ENCODE measurements around the gene ARHGEF33.

Gene ARHGEF33

GRCh38 chr2:38943784-38944183 lies 54.1 kb downstream of the ARHGEF33 start:
- H3K27me3 ChIP-seq (ENCODE audit: control insufficient read depth, insufficient read depth, low read length) = no peaks in the 10 kb centered on the region
- H3K9me3 ChIP-seq (ENCODE audit: control insufficient read depth, insufficient read depth, low read length) = no peaks in the 10 kb centered on the region
- H3K9ac ChIP-seq (ENCODE audit: low read depth, low read length) = no peak overlapping the region
- H3K4me1 ChIP-seq (ENCODE audit: control insufficient read depth, insufficient read depth, low read length) = peaks cover 5% of the 10 kb centered on the region
- no peaks in the 10 kb centered on the region for H3K36me3 ChIP-seq (ENCODE audit: control insufficient read depth, insufficient read depth, low read length)
- H3K4me3 ChIP-seq (ENCODE audit: low read depth, low read length) = no peak overlapping the region

- no peaks in the 10 kb centered on the region for H3K9me3 ChIP-seq (ENCODE audit: control insufficient read depth, insufficient read depth, low read length)
- no peaks in the 10 kb centered on the region for H3K27me3 ChIP-seq (ENCODE audit: control insufficient read depth, insufficient read depth, low read length)
- H3K4me3 ChIP-seq (ENCODE audit: low read depth, low read length) = no peak overlapping the region
- H3K4me1 ChIP-seq (ENCODE audit: control insufficient read depth, insufficient read depth, low read length) = peaks cover 5% of the 10 kb centered on the region
- no peak overlapping the region for H3K9ac ChIP-seq (ENCODE audit: low read depth, low read length)
- no peaks in the 10 kb centered on the region for H3K36me3 ChIP-seq (ENCODE audit: control insufficient read depth, insufficient read depth, low read length)
Observed at GRCh38 chr2:38945372-38945771, 55.7 kb downstream of the ARHGEF33 start.

- Histone ChIP-seq H3K4me1 (ENCODE audit: control insufficient read depth, insufficient read depth, low read length) (peaks cover 5% of the 10 kb centered on the region), H3K27me3 (ENCODE audit: control insufficient read depth, insufficient read depth, low read length) (no peaks in the 10 kb centered on the region), H3K36me3 (ENCODE audit: control insufficient read depth, insufficient read depth, low read length) (no peaks in the 10 kb centered on the region), H3K4me3 (ENCODE audit: low read depth, low read length) (no peak overlapping the region), H3K9me3 (ENCODE audit: control insufficient read depth, insufficient read depth, low read length) (no peaks in the 10 kb centered on the region), H3K9ac (ENCODE audit: low read depth, low read length) (no peak overlapping the region)
Observed at GRCh38 chr2:38945911-38946310, 56.2 kb downstream of the ARHGEF33 start.

- Histone ChIP-seq H3K4me1 (ENCODE audit: control insufficient read depth, insufficient read depth, low read length) (peaks cover 5% of the 10 kb centered on the region), H3K27me3 (ENCODE audit: control insufficient read depth, insufficient read depth, low read length) (no peaks in the 10 kb centered on the region), H3K4me3 (ENCODE audit: low read depth, low read length) (no peak overlapping the region), H3K9me3 (ENCODE audit: control insufficient read depth, insufficient read depth, low read length) (no peaks in the 10 kb centered on the region), H3K36me3 (ENCODE audit: control insufficient read depth, insufficient read depth, low read length) (no peaks in the 10 kb centered on the region), H3K9ac (ENCODE audit: low read depth, low read length) (no peak overlapping the region)
Observed at GRCh38 chr2:38947241-38948239, 57.9 kb downstream of the ARHGEF33 start.

- H3K9ac ChIP-seq (ENCODE audit: low read depth, low read length) = no peak overlapping the region
- H3K4me3 ChIP-seq (ENCODE audit: low read depth, low read length) = no peak overlapping the region
- no peaks in the 10 kb centered on the region for H3K9me3 ChIP-seq (ENCODE audit: control insufficient read depth, insufficient read depth, low read length)
- H3K27me3 ChIP-seq (ENCODE audit: control insufficient read depth, insufficient read depth, low read length) = no peaks in the 10 kb centered on the region
- H3K36me3 ChIP-seq (ENCODE audit: control insufficient read depth, insufficient read depth, low read length) = no peaks in the 10 kb centered on the region
- peaks cover 1% of the 10 kb centered on the region for H3K4me1 ChIP-seq (ENCODE audit: control insufficient read depth, insufficient read depth, low read length)
Observed at GRCh38 chr2:38948387-38948882, 58.8 kb downstream of the ARHGEF33 start.

- Histone ChIP-seq H3K9me3 (ENCODE audit: control insufficient read depth, insufficient read depth, low read length) (no peaks in the 10 kb centered on the region), H3K27me3 (ENCODE audit: control insufficient read depth, insufficient read depth, low read length) (no peaks in the 10 kb centered on the region), H3K9ac (ENCODE audit: low read depth, low read length) (no peak overlapping the region), H3K4me3 (ENCODE audit: low read depth, low read length) (no peak overlapping the region), H3K4me1 (ENCODE audit: control insufficient read depth, insufficient read depth, low read length) (no peaks in the 10 kb centered on the region), H3K36me3 (ENCODE audit: control insufficient read depth, insufficient read depth, low read length) (no peaks in the 10 kb centered on the region)
Observed at GRCh38 chr2:38948995-38949394, 59.3 kb downstream of the ARHGEF33 start.

GRCh38 chr2:38951766-38952165 lies 62.1 kb downstream of the ARHGEF33 start:
- H3K9me3 ChIP-seq (ENCODE audit: control insufficient read depth, insufficient read depth, low read length) = no peaks in the 10 kb centered on the region
- H3K36me3 ChIP-seq (ENCODE audit: control insufficient read depth, insufficient read depth, low read length) = no peaks in the 10 kb centered on the region
- H3K9ac ChIP-seq (ENCODE audit: low read depth, low read length) = no peak overlapping the region
- no peak overlapping the region for H3K4me3 ChIP-seq (ENCODE audit: low read depth, low read length)
- no peaks in the 10 kb centered on the region for H3K4me1 ChIP-seq (ENCODE audit: control insufficient read depth, insufficient read depth, low read length)
- peaks cover under 1% of the 10 kb centered on the region for H3K27me3 ChIP-seq (ENCODE audit: control insufficient read depth, insufficient read depth, low read length)

GRCh38 chr2:38957972-38958371 lies 68.3 kb downstream of the ARHGEF33 start:
- Histone ChIP-seq H3K4me1 (ENCODE audit: control insufficient read depth, insufficient read depth, low read length) (no peaks in the 10 kb centered on the region), H3K27me3 (ENCODE audit: control insufficient read depth, insufficient read depth, low read length) (peaks cover 33% of the 10 kb centered on the region), H3K36me3 (ENCODE audit: control insufficient read depth, insufficient read depth, low read length) (no peaks in the 10 kb centered on the region), H3K9me3 (ENCODE audit: control insufficient read depth, insufficient read depth, low read length) (no peaks in the 10 kb centered on the region), H3K4me3 (ENCODE audit: low read depth, low read length) (no peak overlapping the region), H3K9ac (ENCODE audit: low read depth, low read length) (no peak overlapping the region)

GRCh38 chr2:38959466-38959865 lies 69.8 kb downstream of the ARHGEF33 start:
- Histone ChIP-seq H3K36me3 (ENCODE audit: control insufficient read depth, insufficient read depth, low read length) (no peaks in the 10 kb centered on the region), H3K9ac (ENCODE audit: low read depth, low read length) (no peak overlapping the region), H3K27me3 (ENCODE audit: control insufficient read depth, insufficient read depth, low read length) (peaks cover 33% of the 10 kb centered on the region), H3K4me3 (ENCODE audit: low read depth, low read length) (no peak overlapping the region), H3K9me3 (ENCODE audit: control insufficient read depth, insufficient read depth, low read length) (no peaks in the 10 kb centered on the region), H3K4me1 (ENCODE audit: control insufficient read depth, insufficient read depth, low read length) (no peaks in the 10 kb centered on the region)

- Histone ChIP-seq H3K27me3 (ENCODE audit: control insufficient read depth, insufficient read depth, low read length) (peaks cover 33% of the 10 kb centered on the region), H3K4me3 (ENCODE audit: low read depth, low read length) (peak overlapping the region; percentile 43), H3K4me1 (ENCODE audit: control insufficient read depth, insufficient read depth, low read length) (no peaks in the 10 kb centered on the region), H3K36me3 (ENCODE audit: control insufficient read depth, insufficient read depth, low read length) (no peaks in the 10 kb centered on the region), H3K9ac (ENCODE audit: low read depth, low read length) (no peak overlapping the region), H3K9me3 (ENCODE audit: control insufficient read depth, insufficient read depth, low read length) (no peaks in the 10 kb centered on the region)
Observed at GRCh38 chr2:38959938-38960608, 70.4 kb downstream of the ARHGEF33 start.

- no peak overlapping the region for H3K9ac ChIP-seq (ENCODE audit: low read depth, low read length)
- peaks cover 33% of the 10 kb centered on the region for H3K27me3 ChIP-seq (ENCODE audit: control insufficient read depth, insufficient read depth, low read length)
- no peaks in the 10 kb centered on the region for H3K9me3 ChIP-seq (ENCODE audit: control insufficient read depth, insufficient read depth, low read length)
- no peaks in the 10 kb centered on the region for H3K36me3 ChIP-seq (ENCODE audit: control insufficient read depth, insufficient read depth, low read length)
- no peaks in the 10 kb centered on the region for H3K4me1 ChIP-seq (ENCODE audit: control insufficient read depth, insufficient read depth, low read length)
- H3K4me3 ChIP-seq (ENCODE audit: low read depth, low read length) = peak overlapping the region; percentile 43
Observed at GRCh38 chr2:38960609-38961320, 71.1 kb downstream of the ARHGEF33 start.

Measured in iPS-15b (cell line).